H1 (cell line): ENCODE measurements around the gene ATP11A. TPM values are rescaled to one million over a fixed set of nuclear protein-coding genes. Genes with fewer than 3 reads are reported as not detected.

ENCODE experiments used
- CTCF ChIA-PET: fragments of 300-600 bp; sonication (Branson Sonifier 250); formaldehyde crosslinking; loops from one replicate; lab custom pipeline; 2021; ENCODE audit not compliant: partially characterized antibody; lab: Charles Lee
- POLR2A ChIA-PET: fragments of 300-600 bp; sonication (Branson Sonifier 250); formaldehyde crosslinking; loops from one replicate; lab custom pipeline; 2021; ENCODE audit warnings: inconsistent platforms; ENCODE audit not compliant: partially characterized antibody; lab: Charles Lee
- DNase-seq, 2 experiments: peaks; one replicate each; pipeline versions ENCODE4 v3.0.0 to v3.0.0-alpha.2; 2010 to 2022; ENCODE audit warnings: low spot score in 2 of 2, low read depth in 1 of 2, mixed read lengths in 1 of 2
- FAIRE-seq: peaks from 2 replicates; lab custom pipeline; 2011; peaks lifted over from hg19 to GRCh38; lab: Jason Lieb, UNC
- H2AFZ ChIP-seq: 2 replicates; pipeline ENCODE4 v1.8.1; 2012; ENCODE audit warnings: low read length, inconsistent platforms
- H2AK5ac ChIP-seq: 2 replicates; pipeline ENCODE4 v1.6.1; 2013; ENCODE audit warnings: low read depth, low read length
- H2BK120ac ChIP-seq: replicated peaks from 2 replicates; pipeline ENCODE3; 2013; ENCODE audit warnings: low read depth, low read length, inconsistent platforms
- H2BK12ac ChIP-seq: 2 replicates; pipeline ENCODE4 v1.6.1; 2013; ENCODE audit warnings: low read depth, low read length
- H2BK15ac ChIP-seq: 2 replicates; pipeline ENCODE4 v1.6.1; 2013; ENCODE audit warnings: low read length
- H2BK20ac ChIP-seq: 2 replicates; pipeline ENCODE4 v1.6.1; 2013; ENCODE audit warnings: low read length
- H2BK5ac ChIP-seq: 2 replicates; pipeline ENCODE4 v1.6.1; 2013; ENCODE audit warnings: low read depth, low read length
- H3K14ac ChIP-seq: 2 replicates; pipeline ENCODE4 v1.6.1; 2013; ENCODE audit warnings: inconsistent platforms; ENCODE audit not compliant: insufficient read length
- H3K18ac ChIP-seq: 2 replicates; pipeline ENCODE4 v1.6.1; 2013; ENCODE audit warnings: low read length; ENCODE audit errors: extremely low read depth
- H3K23ac ChIP-seq: 2 replicates; pipeline ENCODE4 v1.6.1; 2013; ENCODE audit warnings: inconsistent platforms; ENCODE audit not compliant: insufficient read length
- H3K23me2 ChIP-seq: 2 replicates; pipeline ENCODE4 v1.6.1; 2013; ENCODE audit warnings: low read depth, low read length
- H3K27ac ChIP-seq: 2 replicates; pipeline ENCODE4 v1.6.1; 2011; ENCODE audit warnings: low read depth, low read length, inconsistent platforms
- H3K27me3 ChIP-seq, 4 experiments: replicated peaks in 1 of 4; 1 replicate in 1 of 4; 2 replicates in 3 of 4; pipeline versions ENCODE4 v1.6.1 to v1.8.1; 2011 to 2013; ENCODE audit warnings: low read length in 3 of 4, mild to moderate bottlenecking in 3 of 4, inconsistent platforms in 2 of 4, mixed read lengths in 2 of 4, moderate library complexity in 1 of 4; ENCODE audit not compliant: control insufficient read depth in 3 of 4, insufficient read depth in 3 of 4; ENCODE audit errors: extremely low read depth in 1 of 4
- H3K36me3 ChIP-seq, 4 experiments: 2 replicates each; pipeline versions ENCODE4 v1.6.1 to v1.8.1; 2011 to 2013; ENCODE audit warnings: mild to moderate bottlenecking in 4 of 4, low read length in 3 of 4, moderate library complexity in 2 of 4, control low read depth in 1 of 4, inconsistent platforms in 1 of 4; ENCODE audit not compliant: insufficient read depth in 4 of 4, control insufficient read depth in 2 of 4
- H3K4ac ChIP-seq: replicated peaks from 2 replicates; pipeline ENCODE3; 2013; ENCODE audit warnings: low read length, low read depth, mixed read lengths, inconsistent platforms; ENCODE audit not compliant: insufficient read length
- H3K4me1 ChIP-seq, 4 experiments: replicated peaks in 1 of 4; 1 replicate in 1 of 4; 2 replicates in 3 of 4; pipeline versions ENCODE4 v1.6.1 to v1.8.1; 2011 to 2013; ENCODE audit warnings: low read length in 3 of 4, inconsistent platforms in 2 of 4, mixed read lengths in 1 of 4; ENCODE audit not compliant: insufficient read depth in 4 of 4, control insufficient read depth in 3 of 4
- H3K4me2 ChIP-seq, 2 experiments: 2 replicates each; pipeline versions ENCODE4 v1.6.1 to v1.8.1; 2011 to 2013; ENCODE audit warnings: low read depth in 2 of 2, low read length in 2 of 2, control low read depth in 1 of 2, inconsistent platforms in 1 of 2, mild to moderate bottlenecking in 1 of 2; ENCODE audit not compliant: insufficient read depth in 1 of 2
- H3K4me3 ChIP-seq, 4 experiments: fragments of 200-600, 300-600 bp in 1 of 4; sonication (generic), shearing (Covaris generic), sonication (Bioruptor Twin) in 1 of 4; 2 replicates each; pipeline versions ENCODE4 v1.5.1 to v1.8.1; 2011 to 2016; ENCODE audit warnings: low read length in 4 of 4, low read depth in 3 of 4, control low read depth in 2 of 4, inconsistent platforms in 2 of 4, mild to moderate bottlenecking in 2 of 4, mixed read lengths in 1 of 4, moderate library complexity in 1 of 4; ENCODE audit not compliant: insufficient read depth in 2 of 4; ENCODE audit errors: extremely low read depth in 1 of 4
- H3K56ac ChIP-seq: replicated peaks from 2 replicates; pipeline ENCODE3; 2013; ENCODE audit warnings: low read depth, mild to moderate bottlenecking, mixed read lengths, low read length, inconsistent platforms; ENCODE audit not compliant: insufficient read length
- H3K79me1 ChIP-seq: 2 replicates; pipeline ENCODE4 v1.6.1; 2013; ENCODE audit warnings: low read depth, low read length, control low read depth
- H3K79me2 ChIP-seq, 2 experiments: 2 replicates each; pipeline versions ENCODE4 v1.6.1 to v1.8.1; 2012 to 2013; ENCODE audit warnings: low read length in 2 of 2, mild to moderate bottlenecking in 2 of 2, inconsistent platforms in 1 of 2; ENCODE audit not compliant: insufficient read depth in 2 of 2, control insufficient read depth in 1 of 2
- H3K9ac ChIP-seq, 4 experiments: replicated peaks in 1 of 4; 1 replicate in 1 of 4; 2 replicates in 3 of 4; pipeline versions ENCODE4 v1.6.1 to v1.8.1; 2011 to 2013; ENCODE audit warnings: low read depth in 3 of 4, low read length in 3 of 4, control low read depth in 2 of 4, mild to moderate bottlenecking in 2 of 4, moderate library complexity in 2 of 4, inconsistent platforms in 1 of 4; ENCODE audit errors: extremely low read depth in 1 of 4
- H3K9me3 ChIP-seq, 2 experiments: 2 replicates each; pipeline versions ENCODE4 v1.6.1 to v1.8.1; 2012 to 2013; ENCODE audit warnings: mild to moderate bottlenecking in 2 of 2, moderate library complexity in 2 of 2, control low read depth in 1 of 2, inconsistent platforms in 1 of 2, low read depth in 1 of 2, low read length in 1 of 2, mixed read lengths in 1 of 2; ENCODE audit not compliant: insufficient read depth in 2 of 2
- H4K20me1 ChIP-seq, 2 experiments: replicated peaks in 1 of 2; 2 replicates each; pipeline versions ENCODE3 to v1.8.1; 2011 to 2013; ENCODE audit warnings: inconsistent platforms in 2 of 2, low read length in 2 of 2, mild to moderate bottlenecking in 1 of 2; ENCODE audit not compliant: insufficient read depth in 2 of 2, control insufficient read depth in 1 of 2
- H4K5ac ChIP-seq: 2 replicates; pipeline ENCODE4 v1.6.1; 2013; ENCODE audit warnings: low read length, low read depth, mixed read lengths, inconsistent platforms; ENCODE audit not compliant: insufficient read length
- H4K8ac ChIP-seq: 2 replicates; pipeline ENCODE4 v1.8.0; 2013; ENCODE audit warnings: mild to moderate bottlenecking, moderate library complexity, low read length, inconsistent platforms; ENCODE audit not compliant: insufficient read depth; ENCODE audit errors: extremely low read depth
- H4K91ac ChIP-seq: replicated peaks from 2 replicates; pipeline ENCODE3; 2013; ENCODE audit warnings: low read length, mixed read lengths, inconsistent platforms; ENCODE audit not compliant: insufficient read length
- CHD1 ChIP-seq: IDR thresholded peaks from 2 replicates; pipeline ENCODE4 v1.6.1; 2012; ENCODE audit warnings: low read depth, low read length, improper control_type of control experiment
- CTBP2 ChIP-seq: IDR thresholded peaks from 2 replicates; pipeline ENCODE4 v1.7.0; 2011; ENCODE audit warnings: borderline replicate concordance, mild to moderate bottlenecking, moderate library complexity, mixed read lengths, low read length; ENCODE audit not compliant: insufficient read depth, insufficient read length
- NANOG ChIP-seq: IDR thresholded peaks from 2 replicates; pipeline ENCODE4 v1.6.1; 2011; ENCODE audit warnings: low read length, low read depth, mild to moderate bottlenecking, inconsistent platforms; ENCODE audit not compliant: insufficient read depth, poor library complexity, severe bottlenecking
- POU5F1 ChIP-seq: IDR thresholded peaks from 2 replicates; pipeline ENCODE4 v1.6.1; 2011; ENCODE audit warnings: low read depth, mild to moderate bottlenecking, low read length, moderate library complexity
- RBBP5 ChIP-seq: IDR thresholded peaks from 2 replicates; pipeline ENCODE4 v1.7.1; 2012; ENCODE audit warnings: low read depth, mild to moderate bottlenecking, inconsistent platforms, low read length, moderate library complexity, borderline replicate concordance
- TAF1 ChIP-seq: IDR thresholded peaks from 2 replicates; pipeline ENCODE4 v1.6.1; 2011; ENCODE audit warnings: mild to moderate bottlenecking, low read depth, low read length
- WGBS, 2 experiments: shearing (Covaris generic) in 1 of 2; methylation state at CpG; one replicate each; pipeline versions ENCODE4 v1.1.6 to v1.1.7; 2013 to 2015; ENCODE audit warnings: low lambda C conversion rate in 2 of 2, mixed read lengths in 2 of 2, inconsistent platforms in 1 of 2, low coverage in 1 of 2, missing lambda C conversion rate in 1 of 2; ENCODE audit not compliant: insufficient replicate concordance in 2 of 2, insufficient coverage in 1 of 2, insufficient read length in 1 of 2; ENCODE audit errors: extremely low coverage in 1 of 2, missing lambda C conversion rate in 1 of 2; 5-methylcytosine and 5-hydroxymethylcytosine counted together
- polyA plus RNA-seq, 7 experiments: library from polyadenylated mRNA; depleted of rRNA in 3 of 7; stranded (reverse) in 5 of 7; unstranded in 2 of 7; fragments of >200 nt in 5 of 7; fragments of 200-250 nt in 2 of 7; gene quantifications; 1 replicate in 5 of 7; 2 replicates in 1 of 7; 4 replicates in 1 of 7; pipeline versions ENCODE4 v1.2.1 to v1.2.3, GENCODE V29; 2011 to 2013; ENCODE audit warnings: missing spikeins in 2 of 7, mixed read lengths in 2 of 7
- total RNA-seq: library from RNA; stranded (reverse); fragmentation: NEBNext Ultra II Directional; extraction: Animal tissue kit (Norgen Biotek cat#: 25700); gene quantifications from 2 replicates; pipeline ENCODE4 v1.2.1, GENCODE V29; 2021
- TF ChIP-seq, protein P1 (sequence below), 3 experiments: IDR thresholded peaks; 1 replicate in 2 of 3; 2 replicates in 1 of 3; pipeline versions ENCODE4 v1.5.1 to v1.6.1; 2011; ENCODE audit warnings: low read length in 3 of 3, mild to moderate bottlenecking in 3 of 3, inconsistent platforms in 2 of 3, low read depth in 1 of 3, moderate library complexity in 1 of 3; ENCODE audit not compliant: insufficient read depth in 1 of 3; ENCODE audit errors: control extremely low read depth in 1 of 3
- TF ChIP-seq, protein P2 (sequence below): IDR thresholded peaks from 2 replicates; pipeline ENCODE4 v1.6.1; 2012; ENCODE audit warnings: inconsistent platforms

Gene ATP11A
- total and polyA plus RNA-seq, 2 of the 8 experiments (the other 6 are each of a cell fraction or from before 2014, with no cell fraction given), result 28.8 to 72.9 TPM

DNA sequence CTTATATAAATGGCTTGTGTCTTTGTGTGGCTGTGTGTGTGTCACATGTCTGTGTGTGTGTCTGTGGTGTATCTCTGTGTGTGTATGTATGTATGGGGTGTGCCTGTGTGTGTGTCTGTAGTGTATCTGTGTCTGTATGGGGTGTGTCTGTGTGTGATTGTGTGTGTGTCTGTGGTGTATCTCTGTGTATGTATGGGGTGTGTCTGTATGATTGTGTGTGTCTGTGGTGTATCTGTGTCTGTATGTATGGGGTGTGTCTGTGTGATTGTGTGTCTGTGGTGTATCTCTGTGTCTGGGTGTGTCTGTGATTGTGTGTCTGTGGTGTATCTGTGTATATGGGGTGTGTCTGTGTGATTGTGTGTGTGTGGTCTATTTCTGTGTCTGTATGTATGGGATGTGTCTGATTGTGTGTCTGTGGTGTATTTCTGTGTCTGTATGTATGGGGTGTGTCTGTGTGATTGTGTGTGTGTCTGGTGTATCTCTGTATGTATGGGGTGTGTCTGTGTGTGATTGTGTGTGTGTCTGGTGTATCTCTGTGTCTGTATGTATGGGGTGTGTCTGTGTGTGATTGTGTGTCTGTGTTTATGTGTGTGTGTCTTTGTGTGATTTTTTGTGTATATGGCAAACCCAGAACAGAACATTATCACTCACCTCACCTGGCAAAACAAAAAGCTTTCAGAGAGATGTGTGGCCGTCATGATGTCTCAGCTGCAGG lies 223.0 kb downstream of the ATP11A start:
- Histone ChIP-seq H3K9me3 (no peaks in the 10 kb centered on the region), H3K18ac (no peak overlapping the region), H3K36me3 (no peaks in the 10 kb centered on the region; a peak in 1 of 8 replicates), H3K14ac (no peak overlapping the region), H2BK15ac (no peak overlapping the region), H3K23me2 (peaks cover 6% of the 10 kb centered on the region; the same call in 1 of the 2 replicates), H2BK20ac (no peak overlapping the region), H4K91ac (no peak overlapping the region), H2BK12ac (peak overlapping the region; percentile 23; the same call in 1 of the 2 replicates), H3K4me2 (no peak overlapping the region), H4K8ac (no peak overlapping the region), H4K20me1 (peaks cover 0 to 9% of the 10 kb centered on the region in 2 experiments), H3K4me1 (peaks cover 0 to 9% (median 0%) of the 10 kb centered on the region in 4 experiments; a peak in 2 of 7 replicates), H2BK5ac (no peak overlapping the region), H2AK5ac (peak overlapping the region; percentile 82; the same call in 1 of the 2 replicates), H3K4me3 (no peak overlapping the region), H3K4ac (no peak overlapping the region), H3K9ac (no peak overlapping the region), H4K5ac (no peak overlapping the region), H3K79me1 (peaks cover 8% of the 10 kb centered on the region), H2BK120ac (no peak overlapping the region), H3K79me2 (peaks cover 0 to 10% of the 10 kb centered on the region in 2 experiments; a peak in 2 of 4 replicates), H2AFZ (no peak overlapping the region), H3K27me3 (no peaks in the 10 kb centered on the region), H3K23ac (no peak overlapping the region), H3K27ac (no peak overlapping the region), H3K56ac (peak overlapping the region; percentile 98)
- DNase-seq (no peak), FAIRE-seq (peak; percentile 42)
- WGBS, 2 experiments, result 75% methylated on average over 1 of the region's 1 CpG; no CpG with 5 or more reads in 1 of the 2 experiments
- POLR2A ChIA-PET, result interaction anchor here (0.9 kb wide), 1 partner anchor 19 kb away, joined by 3 read pairs; no protein-coding TSS in a partner anchor
- CTCF ChIA-PET, result interaction anchor here (0.7 kb wide), 1 partner anchor 469 kb away, joined by 3 read pairs; no protein-coding TSS in a partner anchor
- TF ChIP-seq CTBP2 (no peak), POU5F1 (no peak), TAF1 (no peak), CHD1 (no peak), NANOG (no peak), RBBP5 (no peak)
- TF ChIP-seq, protein P1, sequence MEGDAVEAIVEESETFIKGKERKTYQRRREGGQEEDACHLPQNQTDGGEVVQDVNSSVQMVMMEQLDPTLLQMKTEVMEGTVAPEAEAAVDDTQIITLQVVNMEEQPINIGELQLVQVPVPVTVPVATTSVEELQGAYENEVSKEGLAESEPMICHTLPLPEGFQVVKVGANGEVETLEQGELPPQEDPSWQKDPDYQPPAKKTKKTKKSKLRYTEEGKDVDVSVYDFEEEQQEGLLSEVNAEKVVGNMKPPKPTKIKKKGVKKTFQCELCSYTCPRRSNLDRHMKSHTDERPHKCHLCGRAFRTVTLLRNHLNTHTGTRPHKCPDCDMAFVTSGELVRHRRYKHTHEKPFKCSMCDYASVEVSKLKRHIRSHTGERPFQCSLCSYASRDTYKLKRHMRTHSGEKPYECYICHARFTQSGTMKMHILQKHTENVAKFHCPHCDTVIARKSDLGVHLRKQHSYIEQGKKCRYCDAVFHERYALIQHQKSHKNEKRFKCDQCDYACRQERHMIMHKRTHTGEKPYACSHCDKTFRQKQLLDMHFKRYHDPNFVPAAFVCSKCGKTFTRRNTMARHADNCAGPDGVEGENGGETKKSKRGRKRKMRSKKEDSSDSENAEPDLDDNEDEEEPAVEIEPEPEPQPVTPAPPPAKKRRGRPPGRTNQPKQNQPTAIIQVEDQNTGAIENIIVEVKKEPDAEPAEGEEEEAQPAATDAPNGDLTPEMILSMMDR (IDR thresholded peaks at IDR 0.05; ENCODE audit: control extremely low read depth in 1 of 3, insufficient read depth in 1 of 3, low read depth in 1 of 3, low read length in 3 of 3), result no peak
- TF ChIP-seq, protein P2, sequence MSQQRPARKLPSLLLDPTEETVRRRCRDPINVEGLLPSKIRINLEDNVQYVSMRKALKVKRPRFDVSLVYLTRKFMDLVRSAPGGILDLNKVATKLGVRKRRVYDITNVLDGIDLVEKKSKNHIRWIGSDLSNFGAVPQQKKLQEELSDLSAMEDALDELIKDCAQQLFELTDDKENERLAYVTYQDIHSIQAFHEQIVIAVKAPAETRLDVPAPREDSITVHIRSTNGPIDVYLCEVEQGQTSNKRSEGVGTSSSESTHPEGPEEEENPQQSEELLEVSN, result no peak
